Fibroblast of lung (primary cell): Measurements from ENCODE around the gene NTRK2.

Experiments used
- CTCF ChIP-seq, 2 donors: IDR thresholded peaks in 1 of 2; conservative IDR thresholded peaks in 1 of 2; 1 replicate in 1 of 2; 2 replicates in 1 of 2; pipeline ENCODE4 v1.5.1; 2011 to 2012; ENCODE audit warnings: low read length in 2 of 2, control low read depth in 1 of 2, inconsistent platforms in 1 of 2, low read depth in 1 of 2, mild to moderate bottlenecking in 1 of 2
- EZH2 ChIP-seq: IDR thresholded peaks from 2 replicates; pipeline ENCODE4 v1.5.1; 2012; ENCODE audit warnings: low read length, control low read depth, mild to moderate bottlenecking; ENCODE audit errors: missing control alignments

- no peak for TF ChIP-seq CTCF (conservative IDR thresholded peaks at IDR 0.05 in 1 of 2, IDR thresholded peaks at IDR 0.05 in 1 of 2; ENCODE audit: low read depth in 1 of 2, low read length in 2 of 2)
- TF ChIP-seq EZH2: no peak
Measured at GRCh38 chr9:84900421-84900820, 230.9 kb downstream of the NTRK2 start.
